ENCODE data around the gene C19orf47. TPM values are rescaled to one million over a fixed set of nuclear protein-coding genes. Genes with fewer than 3 reads are reported as not detected.
A peak's percentile ranks its signal among the peaks of the same experiment; 100 is the strongest.
"Not testable (repeated sequence)": the region's sequence is repeated elsewhere in the genome, so short reads cannot be mapped to it uniquely, and the experiment has no call there.

The C19orf47 gene
- total RNA-seq, 2 donors from 2014 or later = 11.4 to 21.4 TPM

GRCh38 chr19:40381321-40381720, 33.1 kb upstream of the C19orf47 start:
- no peaks in the 10 kb centered on the region for H3K27me3 Mint-ChIP-seq
- H3K27ac Mint-ChIP-seq = no peak overlapping the region
- no peak for ATAC-seq (replicated peaks)
- H3K4me3 Mint-ChIP-seq = no peak overlapping the region
- no peaks in the 10 kb centered on the region for H3K9me3 Mint-ChIP-seq
- no peaks in the 10 kb centered on the region for H3K36me3 Mint-ChIP-seq (ENCODE audit: low read depth)
- H3K4me1 Mint-ChIP-seq = no peaks in the 10 kb centered on the region

GRCh38 chr19:40380199-40381037, 32.2 kb upstream of the C19orf47 start:
- no peaks in the 10 kb centered on the region for H3K9me3 Mint-ChIP-seq
- no peaks in the 10 kb centered on the region for H3K4me1 Mint-ChIP-seq
- H3K27me3 Mint-ChIP-seq = no peaks in the 10 kb centered on the region
- no peak for ATAC-seq (replicated peaks)
- peaks cover 3% of the 10 kb centered on the region for H3K36me3 Mint-ChIP-seq (ENCODE audit: low read depth)
- H3K4me3 Mint-ChIP-seq = no peak overlapping the region
- H3K27ac Mint-ChIP-seq = no peak overlapping the region

GRCh38 chr19:40379446-40380198, 31.4 kb upstream of the C19orf47 start:
- no peak overlapping the region for H3K4me3 Mint-ChIP-seq
- peaks cover 4% of the 10 kb centered on the region for H3K4me1 Mint-ChIP-seq
- peaks cover 11% of the 10 kb centered on the region for H3K36me3 Mint-ChIP-seq (ENCODE audit: low read depth)
- H3K9me3 Mint-ChIP-seq = no peaks in the 10 kb centered on the region
- H3K27ac Mint-ChIP-seq = no peak overlapping the region
- H3K27me3 Mint-ChIP-seq = no peaks in the 10 kb centered on the region
- no peak for ATAC-seq (replicated peaks)

GRCh38 chr19:40378509-40378908, 30.3 kb upstream of the C19orf47 start:
- Mint-ChIP-seq H3K27me3 (no peaks in the 10 kb centered on the region), H3K4me1 (peaks cover 7% of the 10 kb centered on the region), H3K4me3 (no peak overlapping the region), H3K9me3 (no peaks in the 10 kb centered on the region), H3K27ac (no peak overlapping the region), H3K36me3 (ENCODE audit: low read depth) (peaks cover 14% of the 10 kb centered on the region)
- ATAC-seq (replicated peaks) = no peak

- no peak for ATAC-seq (replicated peaks)
- H3K9me3 Mint-ChIP-seq = no peaks in the 10 kb centered on the region
- H3K27ac Mint-ChIP-seq = no peak overlapping the region
- H3K36me3 Mint-ChIP-seq (ENCODE audit: low read depth) = peaks cover 18% of the 10 kb centered on the region
- no peak overlapping the region for H3K4me3 Mint-ChIP-seq
- H3K27me3 Mint-ChIP-seq = no peaks in the 10 kb centered on the region
- H3K4me1 Mint-ChIP-seq = peaks cover 7% of the 10 kb centered on the region
These were observed 29.7 kb upstream of the C19orf47 start for GRCh38 chr19:40377876-40378385.

GRCh38 chr19:40376286-40376862, 28.2 kb upstream of the C19orf47 start:
- no peaks in the 10 kb centered on the region for H3K27me3 Mint-ChIP-seq
- peaks cover 19% of the 10 kb centered on the region for H3K36me3 Mint-ChIP-seq (ENCODE audit: low read depth)
- H3K27ac Mint-ChIP-seq = no peak overlapping the region
- H3K4me3 Mint-ChIP-seq = no peak overlapping the region
- ATAC-seq (replicated peaks) = no peak
- H3K9me3 Mint-ChIP-seq = no peaks in the 10 kb centered on the region
- H3K4me1 Mint-ChIP-seq = peaks cover 7% of the 10 kb centered on the region

- Mint-ChIP-seq H3K27me3 (no peaks in the 10 kb centered on the region), H3K27ac (peak overlapping the region; percentile 80), H3K36me3 (ENCODE audit: low read depth) (peaks cover 24% of the 10 kb centered on the region), H3K9me3 (no peaks in the 10 kb centered on the region), H3K4me3 (no peak overlapping the region), H3K4me1 (peaks cover 7% of the 10 kb centered on the region)
- ATAC-seq (replicated peaks) = no peak
These were observed 25.9 kb upstream of the C19orf47 start for GRCh38 chr19:40374084-40374483.

GRCh38 chr19:40371802-40372122, 23.6 kb upstream of the C19orf47 start:
- ATAC-seq (replicated peaks) = no peak
- H3K4me3 Mint-ChIP-seq = no peak overlapping the region
- no peaks in the 10 kb centered on the region for H3K27me3 Mint-ChIP-seq
- no peaks in the 10 kb centered on the region for H3K9me3 Mint-ChIP-seq
- H3K4me1 Mint-ChIP-seq = peaks cover 7% of the 10 kb centered on the region
- H3K36me3 Mint-ChIP-seq (ENCODE audit: low read depth) = peaks cover 32% of the 10 kb centered on the region
- no peak overlapping the region for H3K27ac Mint-ChIP-seq

GRCh38 chr19:40370997-40371801, 23.0 kb upstream of the C19orf47 start:
- peak overlapping the region; percentile 19 for H3K27ac Mint-ChIP-seq
- H3K36me3 Mint-ChIP-seq (ENCODE audit: low read depth) = peaks cover 34% of the 10 kb centered on the region
- no peaks in the 10 kb centered on the region for H3K9me3 Mint-ChIP-seq
- H3K27me3 Mint-ChIP-seq = no peaks in the 10 kb centered on the region
- H3K4me3 Mint-ChIP-seq = no peak overlapping the region
- peaks cover 7% of the 10 kb centered on the region for H3K4me1 Mint-ChIP-seq
- ATAC-seq (replicated peaks) = no peak

GRCh38 chr19:40370253-40370652, 22.1 kb upstream of the C19orf47 start:
- H3K9me3 Mint-ChIP-seq; ATAC-seq (replicated peaks): not testable (repeated sequence)

GRCh38 chr19:40369797-40370196, 21.6 kb upstream of the C19orf47 start:
- no peaks in the 10 kb centered on the region for H3K9me3 Mint-ChIP-seq
- H3K27me3 Mint-ChIP-seq = no peaks in the 10 kb centered on the region

More at GRCh38 chr19:40370253-40370652, 22.1 kb upstream of the C19orf47 start:
- H3K36me3 Mint-ChIP-seq (ENCODE audit: low read depth) = peaks cover 30% of the 10 kb centered on the region
- not testable (repeated sequence) for H3K4me1 Mint-ChIP-seq, H3K4me3 Mint-ChIP-seq, H3K27me3 Mint-ChIP-seq
- H3K27ac Mint-ChIP-seq = peak overlapping the region; percentile 19

GRCh38 chr19:40367577-40368434, 19.6 kb upstream of the C19orf47 start:
- H3K27me3 Mint-ChIP-seq = no peaks in the 10 kb centered on the region
- ATAC-seq (replicated peaks) = no peak
- H3K4me1 Mint-ChIP-seq = peaks cover 9% of the 10 kb centered on the region

More at GRCh38 chr19:40369797-40370196, 21.6 kb upstream of the C19orf47 start:
- H3K4me1 Mint-ChIP-seq = peaks cover 8% of the 10 kb centered on the region
- no peak overlapping the region for H3K27ac Mint-ChIP-seq
- ATAC-seq (replicated peaks) = no peak
- no peak overlapping the region for H3K4me3 Mint-ChIP-seq
- H3K36me3 Mint-ChIP-seq (ENCODE audit: low read depth) = peaks cover 25% of the 10 kb centered on the region

More at GRCh38 chr19:40367577-40368434, 19.6 kb upstream of the C19orf47 start:
- no peak overlapping the region for H3K4me3 Mint-ChIP-seq
- no peaks in the 10 kb centered on the region for H3K9me3 Mint-ChIP-seq
- no peak overlapping the region for H3K27ac Mint-ChIP-seq
- peaks cover 15% of the 10 kb centered on the region for H3K36me3 Mint-ChIP-seq (ENCODE audit: low read depth)
